SK-N-SH (cell line): Measurements from ENCODE around the gene PDZRN4. TPM values are rescaled to one million over a fixed set of nuclear protein-coding genes. Genes with fewer than 3 reads are reported as not detected.

Source experiments
- CTCF ChIA-PET: fragments of 300-600, 350-600 bp; formaldehyde crosslinking; extraction: SDS; loops from one replicate; lab custom pipeline; 2021; lab: Yijun Ruan, JAX
- POLR2A ChIA-PET: fragments of 350-600 bp; sonication (Branson Sonifier 250); formaldehyde crosslinking; extraction: SDS; loops from one replicate; lab custom pipeline; 2020; ENCODE audit warnings: antibody characterized with exemption, inconsistent platforms; lab: Yijun Ruan, JAX
- DNase-seq: peaks from one replicate; pipeline ENCODE4 v3.0.0; 2012
- H2AFZ ChIP-seq: fragments of 200-600 bp; sonication (generic); 2 replicates; pipeline ENCODE4 v1.8.1; 2016; ENCODE audit warnings: antibody characterized with exemption, mild to moderate bottlenecking, low read depth
- H3F3A ChIP-seq: fragments of 200-600 bp; sonication (generic); replicated peaks from 2 replicates; pipeline ENCODE3; 2016; ENCODE audit warnings: antibody characterized with exemption, mild to moderate bottlenecking; ENCODE audit not compliant: insufficient read depth
- H3K27ac ChIP-seq, 2 experiments: fragments of 200-500 bp in 1 of 2; fragments of 200-600 bp in 1 of 2; sonication (Bioruptor generic) in 1 of 2; sonication (generic), shearing (Covaris generic) in 1 of 2; 2 replicates each; pipeline versions ENCODE4 v1.5.1 to v1.6.1; 2014 to 2016; ENCODE audit warnings: low read depth in 2 of 2, inconsistent platforms in 1 of 2, low read length in 1 of 2, mild to moderate bottlenecking in 1 of 2, mixed read lengths in 1 of 2
- H3K27me3 ChIP-seq: fragments of 200-600 bp; sonication (generic), shearing (Covaris generic); 2 replicates; pipeline ENCODE4 v1.6.1; 2016; ENCODE audit warnings: mixed run types; ENCODE audit not compliant: insufficient read depth
- H3K36me3 ChIP-seq, 2 experiments: fragments of 200-500 bp in 1 of 2; fragments of 200-600 bp in 1 of 2; sonication (Bioruptor generic) in 1 of 2; sonication (generic) in 1 of 2; replicated peaks in 1 of 2; 2 replicates each; pipeline versions ENCODE3 to v1.5.1; 2014 to 2016; ENCODE audit warnings: low read length in 1 of 2, mild to moderate bottlenecking in 1 of 2; ENCODE audit not compliant: insufficient read depth in 2 of 2, control insufficient read depth in 1 of 2
- H3K4me1 ChIP-seq, 2 experiments: fragments of 200-500 bp in 1 of 2; fragments of 200-600 bp in 1 of 2; sonication (Bioruptor generic) in 1 of 2; sonication (generic), shearing (Covaris generic) in 1 of 2; 2 replicates each; pipeline versions ENCODE4 v1.5.1 to v1.6.1; 2014 to 2016; ENCODE audit warnings: low read depth in 1 of 2, low read length in 1 of 2, mixed run types in 1 of 2; ENCODE audit not compliant: insufficient read depth in 2 of 2, control insufficient read depth in 1 of 2
- H3K4me2 ChIP-seq: fragments of 200-600 bp; sonication (generic), shearing (Covaris generic); 2 replicates; pipeline ENCODE4 v1.6.1; 2017; ENCODE audit warnings: mixed run types
- H3K4me3 ChIP-seq, 2 experiments: fragments of 200-500 bp in 1 of 2; fragments of 200-600 bp in 1 of 2; sonication (Bioruptor generic) in 1 of 2; sonication (generic), shearing (Covaris generic) in 1 of 2; 2 replicates each; pipeline versions ENCODE4 v1.5.1 to v1.8.1; 2014 to 2016; ENCODE audit warnings: low read depth in 2 of 2, inconsistent platforms in 1 of 2, low read length in 1 of 2, mild to moderate bottlenecking in 1 of 2, mixed read lengths in 1 of 2, moderate library complexity in 1 of 2
- H3K79me2 ChIP-seq: fragments of 200-600 bp; sonication (generic); 2 replicates; pipeline ENCODE4 v1.8.1; 2017; ENCODE audit warnings: mild to moderate bottlenecking; ENCODE audit not compliant: insufficient read depth
- H3K9ac ChIP-seq: fragments of 200-600 bp; sonication (generic); 2 replicates; pipeline ENCODE4 v1.6.1; 2017; ENCODE audit warnings: mixed run types
- H3K9me2 ChIP-seq: fragments of 200-600 bp; sonication (generic); 2 replicates; pipeline ENCODE4 v1.6.1; 2017; ENCODE audit warnings: mixed run types
- H3K9me3 ChIP-seq: fragments of 200-600 bp; sonication (generic); 2 replicates; pipeline ENCODE4 v1.6.1; 2017; ENCODE audit warnings: mixed run types, mild to moderate bottlenecking, moderate library complexity
- H4K20me1 ChIP-seq: fragments of 200-600 bp; sonication (generic); 2 replicates; pipeline ENCODE4 v1.6.1; 2017; ENCODE audit warnings: mild to moderate bottlenecking, mixed run types; ENCODE audit not compliant: insufficient read depth
- EP300 ChIP-seq, 2 experiments: IDR thresholded peaks; 2 replicates each; pipeline versions ENCODE4 v1.4.0 to v1.6.1; 2012; ENCODE audit warnings: borderline replicate concordance in 1 of 2, low read depth in 1 of 2, low read length in 1 of 2
- FOSL2 ChIP-seq: IDR thresholded peaks from 2 replicates; pipeline ENCODE4 v1.4.0; 2012; ENCODE audit warnings: low read depth, mild to moderate bottlenecking, moderate library complexity, borderline replicate concordance
- FOXJ3 ChIP-seq: sonication (generic); formaldehyde crosslinking; IDR thresholded peaks from 2 replicates; pipeline ENCODE4 v1.5.1; 2020; ENCODE audit warnings: mild to moderate bottlenecking, missing genetic modification reagents
- FOXM1 ChIP-seq: IDR thresholded peaks from 2 replicates; pipeline ENCODE4 v1.4.0; 2012; ENCODE audit warnings: low read depth, mild to moderate bottlenecking
- GABPA ChIP-seq: IDR thresholded peaks from 2 replicates; pipeline ENCODE4 v1.4.0; 2012; ENCODE audit warnings: low read depth, mild to moderate bottlenecking
- MXI1 ChIP-seq: IDR thresholded peaks from 2 replicates; pipeline ENCODE4 v1.6.1; 2012; ENCODE audit warnings: mild to moderate bottlenecking, low read depth, low read length, improper control_type of control experiment
- NFIC ChIP-seq: IDR thresholded peaks from 2 replicates; pipeline ENCODE4 v1.4.0; 2012; ENCODE audit warnings: borderline replicate concordance
- NRF1 ChIP-seq: IDR thresholded peaks from 2 replicates; pipeline ENCODE4 v1.6.1; 2012; ENCODE audit warnings: low read depth, mild to moderate bottlenecking, low read length
- POLR2AphosphoS5 ChIP-seq: IDR thresholded peaks from 2 replicates; pipeline ENCODE4 v1.6.1; 2012; ENCODE audit warnings: low read depth, low read length
- RAD21 ChIP-seq: IDR thresholded peaks from 2 replicates; pipeline ENCODE4 v1.6.1; 2012; ENCODE audit warnings: mild to moderate bottlenecking, low read length
- RCOR1 ChIP-seq: fragments of 150-350 bp; IDR thresholded peaks from 2 replicates; pipeline ENCODE4 v1.6.1; 2017; ENCODE audit warnings: antibody characterized with exemption, low read length
- RXRA ChIP-seq: IDR thresholded peaks from 2 replicates; pipeline ENCODE4 v1.4.0; 2012; ENCODE audit warnings: low read depth, mild to moderate bottlenecking, borderline replicate concordance
- TAF1 ChIP-seq: IDR thresholded peaks from 2 replicates; pipeline ENCODE4 v1.6.1; 2012; ENCODE audit warnings: low read depth, mild to moderate bottlenecking, low read length, moderate library complexity, borderline replicate concordance
- TCF12 ChIP-seq: IDR thresholded peaks from 2 replicates; pipeline ENCODE4 v1.4.0; 2012
- YY1 ChIP-seq: IDR thresholded peaks from 2 replicates; pipeline ENCODE4 v1.4.0; 2012; ENCODE audit warnings: low read depth, mild to moderate bottlenecking
- WGBS: methylation state at CpG from one replicate; pipeline ENCODE4 v1.1.6; 2017; ENCODE audit warnings: low lambda C conversion rate; 5-methylcytosine and 5-hydroxymethylcytosine counted together
- polyA plus RNA-seq, 3 experiments: library from polyadenylated mRNA; depleted of rRNA; stranded (reverse); fragments of >200 nt; gene quantifications; 2 replicates each; pipeline ENCODE4 v1.2.3, GENCODE V29; 2012
- TF ChIP-seq, protein P1 (sequence below): IDR thresholded peaks from 2 replicates; pipeline ENCODE4; 2012
- TF ChIP-seq, protein P2 (sequence below): fragments of 150-350 bp; IDR thresholded peaks from 2 replicates; pipeline ENCODE4 v1.6.1; 2017; ENCODE audit warnings: antibody characterized with exemption, low read length, low read depth, borderline replicate concordance
- TF ChIP-seq, protein P3 (sequence below): IDR thresholded peaks from 2 replicates; pipeline ENCODE4 v1.6.1; 2012; ENCODE audit warnings: mild to moderate bottlenecking, low read depth, low read length, moderate library complexity
- TF ChIP-seq, protein P4 (sequence below): IDR thresholded peaks from 2 replicates; pipeline ENCODE4 v1.4.0; 2012; ENCODE audit warnings: low read depth, borderline replicate concordance

The PDZRN4 gene
- polyA plus RNA-seq, 1 of the 3 experiments (the other 2 are of a cell fraction): 0.02 TPM

DNA sequence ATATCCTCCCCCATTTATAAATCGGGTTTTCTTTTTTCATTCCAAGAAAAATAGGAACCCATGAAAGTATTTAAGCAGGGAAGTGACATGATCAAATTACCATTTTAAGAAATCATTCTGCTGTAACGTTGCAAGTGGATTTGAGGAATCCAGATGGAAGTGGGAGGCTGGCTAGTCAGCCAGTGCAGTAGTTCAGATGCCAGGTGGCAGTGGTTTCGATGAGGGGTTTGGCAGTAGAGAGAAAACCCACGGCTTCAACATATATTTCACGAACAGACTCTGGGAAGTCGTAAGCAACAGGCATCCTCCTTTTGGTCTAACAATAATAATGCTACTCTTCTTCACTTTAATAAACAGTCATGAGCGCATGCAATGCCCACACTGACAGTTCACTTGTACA lies 25.0 kb downstream of the PDZRN4 start (continued):
- TF ChIP-seq TAF1: no peak
- no peak for TF ChIP-seq NFIC

DNA sequence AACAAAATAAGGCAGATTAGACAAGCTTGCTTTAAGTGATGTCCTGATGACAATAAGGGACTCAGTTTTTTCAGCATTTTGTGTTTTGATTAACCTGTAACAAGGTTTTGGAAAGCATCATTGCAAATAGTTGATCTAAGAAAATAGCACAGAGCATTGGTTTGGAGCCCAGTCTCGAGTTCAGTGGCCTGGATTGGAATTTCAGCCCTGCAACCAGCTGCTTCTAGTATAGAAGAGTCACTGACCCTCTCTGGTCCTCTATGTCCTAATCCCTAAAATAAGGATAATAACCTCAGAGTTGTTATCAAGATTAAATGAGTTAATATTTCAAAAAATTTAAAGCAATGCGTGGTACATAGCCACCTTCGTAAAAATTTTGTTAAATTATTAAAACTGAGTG lies 25.5 kb downstream of the PDZRN4 start:
- no peaks in the 10 kb centered on the region for H3K36me3 ChIP-seq
- no peak overlapping the region for H3K4me2 ChIP-seq
- H2AFZ ChIP-seq: no peak overlapping the region
- CTCF ChIA-PET: no interaction called here
- no peak overlapping the region for H3K4me3 ChIP-seq
- 48% methylated on average over 3 of the region's 3 CpGs for WGBS
- no peak overlapping the region for H3K27ac ChIP-seq
- no peak for DNase-seq
- no peak overlapping the region for H3K9ac ChIP-seq
- POLR2A ChIA-PET: no interaction called here
- no peaks in the 10 kb centered on the region for H3K27me3 ChIP-seq
- no peaks in the 10 kb centered on the region for H3F3A ChIP-seq
- H3K4me1 ChIP-seq: peaks cover 0 to 7% of the 10 kb centered on the region in 2 experiments; a peak in 2 of 4 replicates
- no peaks in the 10 kb centered on the region for H3K9me2 ChIP-seq
- no peaks in the 10 kb centered on the region for H3K79me2 ChIP-seq
- H4K20me1 ChIP-seq: no peaks in the 10 kb centered on the region
- TF ChIP-seq FOXM1 (no peak), GABPA (no peak), TAF1 (no peak), NRF1 (no peak), RCOR1 (no peak), EP300 (IDR thresholded peaks at IDR 0.05; ENCODE audit: borderline replicate concordance in 1 of 2, low read depth in 1 of 2, low read length in 1 of 2) (no peak), YY1 (no peak), FOSL2 (no peak)
- TF ChIP-seq, protein P1, sequence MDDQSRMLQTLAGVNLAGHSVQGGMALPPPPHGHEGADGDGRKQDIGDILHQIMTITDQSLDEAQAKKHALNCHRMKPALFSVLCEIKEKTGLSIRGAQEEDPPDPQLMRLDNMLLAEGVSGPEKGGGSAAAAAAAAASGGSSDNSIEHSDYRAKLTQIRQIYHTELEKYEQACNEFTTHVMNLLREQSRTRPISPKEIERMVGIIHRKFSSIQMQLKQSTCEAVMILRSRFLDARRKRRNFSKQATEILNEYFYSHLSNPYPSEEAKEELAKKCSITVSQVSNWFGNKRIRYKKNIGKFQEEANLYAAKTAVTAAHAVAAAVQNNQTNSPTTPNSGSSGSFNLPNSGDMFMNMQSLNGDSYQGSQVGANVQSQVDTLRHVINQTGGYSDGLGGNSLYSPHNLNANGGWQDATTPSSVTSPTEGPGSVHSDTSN: no peak
- TF ChIP-seq, protein P2, sequence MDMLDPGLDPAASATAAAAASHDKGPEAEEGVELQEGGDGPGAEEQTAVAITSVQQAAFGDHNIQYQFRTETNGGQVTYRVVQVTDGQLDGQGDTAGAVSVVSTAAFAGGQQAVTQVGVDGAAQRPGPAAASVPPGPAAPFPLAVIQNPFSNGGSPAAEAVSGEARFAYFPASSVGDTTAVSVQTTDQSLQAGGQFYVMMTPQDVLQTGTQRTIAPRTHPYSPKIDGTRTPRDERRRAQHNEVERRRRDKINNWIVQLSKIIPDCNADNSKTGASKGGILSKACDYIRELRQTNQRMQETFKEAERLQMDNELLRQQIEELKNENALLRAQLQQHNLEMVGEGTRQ: no peak
- no peaks in the 10 kb centered on the region for H3K9me3 ChIP-seq

DNA sequence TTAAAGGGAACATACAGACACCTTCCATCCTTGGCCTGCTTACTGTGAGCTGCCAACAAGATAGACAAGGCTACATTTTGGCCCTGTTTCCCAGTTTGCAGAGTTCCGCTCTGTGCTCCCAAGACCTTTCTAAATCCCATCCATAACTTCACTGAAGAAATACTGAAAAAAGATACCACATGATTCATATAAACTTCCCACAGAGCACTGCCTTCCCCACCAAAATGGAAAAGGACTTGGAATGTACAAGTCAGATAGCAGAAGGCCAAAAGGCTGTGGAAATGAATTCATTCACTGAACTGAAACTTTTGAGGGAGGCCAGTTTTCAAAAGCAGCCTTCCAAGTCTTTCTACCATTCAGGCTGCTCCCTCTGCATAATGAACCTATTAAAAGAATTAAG lies 29.6 kb downstream of the PDZRN4 start:
- Histone ChIP-seq H3F3A (no peaks in the 10 kb centered on the region), H3K27ac (no peak overlapping the region), H3K9me3 (no peaks in the 10 kb centered on the region), H2AFZ (no peak overlapping the region), H3K9me2 (no peaks in the 10 kb centered on the region), H3K36me3 (no peaks in the 10 kb centered on the region), H3K4me2 (no peak overlapping the region), H3K4me1 (no peaks in the 10 kb centered on the region; a peak in 2 of 4 replicates), H3K79me2 (no peaks in the 10 kb centered on the region), H3K4me3 (no peak overlapping the region), H4K20me1 (no peaks in the 10 kb centered on the region), H3K9ac (no peak overlapping the region), H3K27me3 (no peaks in the 10 kb centered on the region)
- 87% methylated on average over 1 of the region's 1 CpG for WGBS
- CTCF ChIA-PET: no interaction called here
- no peak for DNase-seq
- TF ChIP-seq, protein P3, sequence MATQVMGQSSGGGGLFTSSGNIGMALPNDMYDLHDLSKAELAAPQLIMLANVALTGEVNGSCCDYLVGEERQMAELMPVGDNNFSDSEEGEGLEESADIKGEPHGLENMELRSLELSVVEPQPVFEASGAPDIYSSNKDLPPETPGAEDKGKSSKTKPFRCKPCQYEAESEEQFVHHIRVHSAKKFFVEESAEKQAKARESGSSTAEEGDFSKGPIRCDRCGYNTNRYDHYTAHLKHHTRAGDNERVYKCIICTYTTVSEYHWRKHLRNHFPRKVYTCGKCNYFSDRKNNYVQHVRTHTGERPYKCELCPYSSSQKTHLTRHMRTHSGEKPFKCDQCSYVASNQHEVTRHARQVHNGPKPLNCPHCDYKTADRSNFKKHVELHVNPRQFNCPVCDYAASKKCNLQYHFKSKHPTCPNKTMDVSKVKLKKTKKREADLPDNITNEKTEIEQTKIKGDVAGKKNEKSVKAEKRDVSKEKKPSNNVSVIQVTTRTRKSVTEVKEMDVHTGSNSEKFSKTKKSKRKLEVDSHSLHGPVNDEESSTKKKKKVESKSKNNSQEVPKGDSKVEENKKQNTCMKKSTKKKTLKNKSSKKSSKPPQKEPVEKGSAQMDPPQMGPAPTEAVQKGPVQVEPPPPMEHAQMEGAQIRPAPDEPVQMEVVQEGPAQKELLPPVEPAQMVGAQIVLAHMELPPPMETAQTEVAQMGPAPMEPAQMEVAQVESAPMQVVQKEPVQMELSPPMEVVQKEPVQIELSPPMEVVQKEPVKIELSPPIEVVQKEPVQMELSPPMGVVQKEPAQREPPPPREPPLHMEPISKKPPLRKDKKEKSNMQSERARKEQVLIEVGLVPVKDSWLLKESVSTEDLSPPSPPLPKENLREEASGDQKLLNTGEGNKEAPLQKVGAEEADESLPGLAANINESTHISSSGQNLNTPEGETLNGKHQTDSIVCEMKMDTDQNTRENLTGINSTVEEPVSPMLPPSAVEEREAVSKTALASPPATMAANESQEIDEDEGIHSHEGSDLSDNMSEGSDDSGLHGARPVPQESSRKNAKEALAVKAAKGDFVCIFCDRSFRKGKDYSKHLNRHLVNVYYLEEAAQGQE: no peak
- TF ChIP-seq TCF12 (no peak), EP300 (IDR thresholded peaks at IDR 0.05; ENCODE audit: borderline replicate concordance in 1 of 2, low read depth in 1 of 2, low read length in 1 of 2) (no peak), FOXJ3 (CRISPR knock-in tag) (no peak), MXI1 (no peak), RAD21 (no peak), RXRA (no peak), YY1 (no peak), RCOR1 (no peak), POLR2AphosphoS5 (no peak)
- TF ChIP-seq, protein P4, sequence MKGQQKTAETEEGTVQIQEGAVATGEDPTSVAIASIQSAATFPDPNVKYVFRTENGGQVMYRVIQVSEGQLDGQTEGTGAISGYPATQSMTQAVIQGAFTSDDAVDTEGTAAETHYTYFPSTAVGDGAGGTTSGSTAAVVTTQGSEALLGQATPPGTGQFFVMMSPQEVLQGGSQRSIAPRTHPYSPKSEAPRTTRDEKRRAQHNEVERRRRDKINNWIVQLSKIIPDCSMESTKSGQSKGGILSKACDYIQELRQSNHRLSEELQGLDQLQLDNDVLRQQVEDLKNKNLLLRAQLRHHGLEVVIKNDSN: no peak
- TF ChIP-seq, protein P2: no peak
- POLR2A ChIA-PET: no interaction called here
